ENCODE results near the gene C14orf93.

DNA sequence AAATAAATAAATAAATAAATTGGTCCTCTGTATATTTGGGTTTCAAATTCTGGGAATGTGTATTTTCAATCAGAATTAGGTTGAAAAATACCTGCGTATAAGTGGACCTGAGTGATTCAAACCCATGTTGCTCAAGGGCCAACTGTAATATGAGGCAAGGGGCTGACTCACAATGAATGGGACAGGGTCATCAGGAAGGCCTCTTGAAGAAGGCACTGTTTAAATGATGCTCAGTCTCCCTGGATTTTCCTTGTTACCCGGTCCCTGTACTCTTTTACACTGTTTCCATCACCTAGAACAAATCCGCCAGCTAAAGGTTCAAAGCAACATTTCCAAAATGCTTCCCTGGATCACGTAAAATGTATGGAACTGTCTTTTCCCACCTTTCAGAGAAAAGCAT is 21.0 kb upstream of the C14orf93 start:
- TF ChIP-seq, protein P1, sequence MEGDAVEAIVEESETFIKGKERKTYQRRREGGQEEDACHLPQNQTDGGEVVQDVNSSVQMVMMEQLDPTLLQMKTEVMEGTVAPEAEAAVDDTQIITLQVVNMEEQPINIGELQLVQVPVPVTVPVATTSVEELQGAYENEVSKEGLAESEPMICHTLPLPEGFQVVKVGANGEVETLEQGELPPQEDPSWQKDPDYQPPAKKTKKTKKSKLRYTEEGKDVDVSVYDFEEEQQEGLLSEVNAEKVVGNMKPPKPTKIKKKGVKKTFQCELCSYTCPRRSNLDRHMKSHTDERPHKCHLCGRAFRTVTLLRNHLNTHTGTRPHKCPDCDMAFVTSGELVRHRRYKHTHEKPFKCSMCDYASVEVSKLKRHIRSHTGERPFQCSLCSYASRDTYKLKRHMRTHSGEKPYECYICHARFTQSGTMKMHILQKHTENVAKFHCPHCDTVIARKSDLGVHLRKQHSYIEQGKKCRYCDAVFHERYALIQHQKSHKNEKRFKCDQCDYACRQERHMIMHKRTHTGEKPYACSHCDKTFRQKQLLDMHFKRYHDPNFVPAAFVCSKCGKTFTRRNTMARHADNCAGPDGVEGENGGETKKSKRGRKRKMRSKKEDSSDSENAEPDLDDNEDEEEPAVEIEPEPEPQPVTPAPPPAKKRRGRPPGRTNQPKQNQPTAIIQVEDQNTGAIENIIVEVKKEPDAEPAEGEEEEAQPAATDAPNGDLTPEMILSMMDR (IDR thresholded peaks at IDR 0.05): no peak
- no peak for TF ChIP-seq POLR2A (IDR thresholded peaks at IDR 0.05)

All from uterus (tissue), 2 donors.